ENCODE results near the gene SMTN.

Gene SMTN

DNA sequence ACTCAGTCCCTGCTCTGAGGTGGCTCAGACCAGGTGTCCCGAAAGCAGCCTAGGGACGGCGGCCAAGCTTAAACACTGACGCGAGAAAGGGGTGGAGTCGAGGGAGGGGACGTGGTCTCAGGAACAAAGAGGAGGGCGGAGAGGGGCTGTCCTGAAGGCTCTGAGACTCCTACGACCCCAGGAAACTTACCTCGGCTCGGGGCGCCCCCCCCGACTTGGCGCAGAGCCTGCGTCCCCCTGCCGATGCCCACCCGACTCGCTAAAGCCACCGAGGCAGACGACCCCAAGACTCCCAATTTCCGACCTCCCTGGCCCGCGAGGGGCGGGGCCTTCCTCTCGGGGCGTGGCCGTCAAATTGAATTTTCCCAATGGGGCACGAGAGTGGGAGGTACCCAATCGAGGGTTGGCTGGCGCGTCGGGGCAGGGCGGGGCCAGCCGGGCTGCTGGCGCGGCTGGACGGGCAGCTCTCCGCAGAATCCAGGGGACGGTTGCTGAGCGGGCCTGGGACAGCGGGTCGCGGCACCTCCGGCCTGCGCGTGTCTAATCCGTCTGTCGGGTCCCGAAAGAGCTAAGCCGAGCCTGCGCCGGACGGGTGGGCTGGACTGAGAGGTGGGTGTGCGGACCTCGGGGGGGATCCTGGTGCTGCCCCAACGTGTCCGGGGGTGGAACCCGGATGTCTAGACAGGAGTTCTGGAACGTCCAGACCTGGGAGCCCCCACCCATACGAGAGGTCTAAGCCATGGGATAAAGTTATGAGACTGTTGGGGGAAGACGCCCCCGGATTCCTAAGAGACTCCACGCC lies at the start of gene SMTN:
Gene SMTN, plus strand, starts transcription at position 471 of the 802 bp plus-strand sequence. CDS start 1,941 bp downstream, outside the sequence.
- Histone ChIP-seq H3K27ac (ENCODE audit: low read length) (no peak within 1 kb of the TSS), H3K36me3 (ENCODE audit: control insufficient read depth, insufficient read depth, low read length) (no peaks in the 10 kb centered on the region), H3K4me3 (ENCODE audit: low read length) (peak within 1 kb of the TSS; percentile 52; the same call in 1 of the 2 replicates), H3K9me3 (ENCODE audit: control insufficient read depth, insufficient read depth, low read length) (no peaks in the 10 kb centered on the region), H3K4me1 (ENCODE audit: control insufficient read depth, insufficient read depth, low read length) (peaks cover 9% of the 10 kb centered on the region), H3K27me3 (ENCODE audit: control insufficient read depth, insufficient read depth, low read length) (no peaks in the 10 kb centered on the region)
- DNase-seq (ENCODE audit: low read depth, low spot score): peak; percentile 81
- WGBS (ENCODE audit: insufficient coverage, insufficient read length): no CpG with 5 or more reads among the region's 63 CpGs

DNA sequence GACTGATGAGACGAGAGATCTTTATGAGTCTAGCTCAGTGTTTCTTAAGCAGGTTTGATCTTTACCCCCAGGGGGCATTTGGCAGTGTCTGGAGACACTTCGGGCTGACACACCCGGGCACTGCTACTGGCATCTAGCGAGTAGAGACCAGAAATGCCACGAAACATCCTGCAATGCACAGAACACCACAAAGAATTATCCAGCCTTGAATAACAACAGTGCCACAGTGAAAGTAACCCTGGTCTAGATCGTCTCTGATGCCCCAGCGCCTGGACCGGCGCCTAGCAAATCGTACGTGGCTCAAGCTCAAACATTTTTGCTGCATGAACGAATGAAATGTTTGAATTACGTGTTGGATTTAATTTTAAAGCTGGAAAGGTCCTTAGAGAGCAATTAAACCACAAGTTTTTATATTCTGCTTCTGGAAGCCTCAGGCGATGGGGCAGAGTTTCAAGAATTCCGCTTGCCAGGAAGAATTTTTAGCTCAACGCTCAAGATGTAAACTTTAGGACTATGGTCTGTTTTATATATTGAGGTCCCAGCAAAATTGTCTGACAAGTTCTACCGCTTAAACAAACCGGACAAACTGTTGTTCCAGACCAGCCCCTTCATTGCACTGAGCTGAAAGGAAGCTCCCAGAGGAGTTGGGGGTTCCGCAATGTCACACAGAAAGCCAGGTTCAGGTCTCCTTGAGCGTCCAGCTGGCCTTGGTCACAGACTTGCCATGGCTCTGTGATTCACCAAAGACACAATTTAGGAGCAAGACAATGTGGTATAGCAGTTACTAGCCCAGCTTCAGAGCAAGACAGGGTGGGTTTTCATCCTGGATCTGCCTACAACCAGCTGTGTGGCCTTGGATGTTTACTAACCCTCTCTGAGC lies 44.2 kb upstream of the SMTN start:
- H3K27ac ChIP-seq (ENCODE audit: low read length): no peak overlapping the region
- DNase-seq (ENCODE audit: low read depth, low spot score): no peak
- H3K4me3 ChIP-seq (ENCODE audit: low read length): no peak overlapping the region
- WGBS (ENCODE audit: insufficient coverage, insufficient read length): no CpG with 5 or more reads among the region's 20 CpGs
- H3K27me3 ChIP-seq (ENCODE audit: control insufficient read depth, insufficient read depth, low read length): no peaks in the 10 kb centered on the region
- no peaks in the 10 kb centered on the region for H3K9me3 ChIP-seq (ENCODE audit: control insufficient read depth, insufficient read depth, low read length)
- no peaks in the 10 kb centered on the region for H3K36me3 ChIP-seq (ENCODE audit: control insufficient read depth, insufficient read depth, low read length)
- H3K4me1 ChIP-seq (ENCODE audit: control insufficient read depth, insufficient read depth, low read length): no peaks in the 10 kb centered on the region

DNA sequence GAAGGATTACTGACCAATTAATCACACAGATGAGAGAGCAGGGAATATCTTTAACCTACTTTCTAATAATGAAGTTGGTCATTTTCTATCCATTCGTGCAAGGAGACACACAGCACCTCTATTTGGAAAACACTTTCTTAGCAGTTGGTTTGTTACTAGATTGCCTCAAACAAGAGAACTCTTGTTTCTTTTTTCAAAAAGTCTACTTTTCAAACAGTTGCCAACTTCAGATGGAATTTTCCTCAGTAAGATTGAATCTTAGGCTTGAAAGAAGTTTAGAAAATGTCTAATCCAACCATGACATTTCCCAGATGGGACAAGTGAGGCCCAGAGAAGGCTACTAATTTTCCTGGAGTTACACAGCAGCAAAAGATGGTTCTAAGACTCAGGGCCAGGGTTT lies 42.4 kb upstream of the SMTN start:
- H3K9me3 ChIP-seq (ENCODE audit: control insufficient read depth, insufficient read depth, low read length): no peaks in the 10 kb centered on the region
- WGBS (ENCODE audit: insufficient coverage, insufficient read length): no CpG with 5 or more reads among the region's 1 CpG
- no peaks in the 10 kb centered on the region for H3K36me3 ChIP-seq (ENCODE audit: control insufficient read depth, insufficient read depth, low read length)
- no peak overlapping the region for H3K27ac ChIP-seq (ENCODE audit: low read length)
- no peaks in the 10 kb centered on the region for H3K4me1 ChIP-seq (ENCODE audit: control insufficient read depth, insufficient read depth, low read length)
- DNase-seq (ENCODE audit: low read depth, low spot score): no peak
- no peak overlapping the region for H3K4me3 ChIP-seq (ENCODE audit: low read length)
- H3K27me3 ChIP-seq (ENCODE audit: control insufficient read depth, insufficient read depth, low read length): no peaks in the 10 kb centered on the region

DNA sequence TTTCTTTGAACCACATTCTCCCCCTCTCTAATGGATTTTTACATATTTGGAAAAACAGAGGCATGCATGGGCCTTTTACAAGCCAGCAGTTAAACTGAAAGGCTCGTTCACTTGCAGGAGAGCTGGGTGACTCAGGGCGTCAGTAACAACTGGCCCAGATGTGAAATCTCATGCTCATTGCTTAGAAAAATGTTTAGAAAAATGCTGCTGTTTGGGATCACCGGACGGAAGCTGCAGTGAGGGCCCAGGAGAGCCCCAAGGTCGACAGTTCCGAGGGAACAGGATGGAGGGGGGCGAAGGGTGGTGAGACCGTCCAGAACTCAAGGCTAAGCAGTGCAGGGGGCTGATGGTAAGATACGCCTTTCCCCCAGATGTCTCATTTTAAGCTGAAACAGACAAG lies 41.7 kb upstream of the SMTN start:
- Histone ChIP-seq H3K4me1 (ENCODE audit: control insufficient read depth, insufficient read depth, low read length) (no peaks in the 10 kb centered on the region), H3K36me3 (ENCODE audit: control insufficient read depth, insufficient read depth, low read length) (no peaks in the 10 kb centered on the region), H3K27me3 (ENCODE audit: control insufficient read depth, insufficient read depth, low read length) (no peaks in the 10 kb centered on the region), H3K9me3 (ENCODE audit: control insufficient read depth, insufficient read depth, low read length) (no peaks in the 10 kb centered on the region), H3K4me3 (ENCODE audit: low read length) (no peak overlapping the region), H3K27ac (ENCODE audit: low read length) (no peak overlapping the region)
- no peak for DNase-seq (ENCODE audit: low read depth, low spot score)
- no CpG with 5 or more reads among the region's 9 CpGs for WGBS (ENCODE audit: insufficient coverage, insufficient read length)

DNA sequence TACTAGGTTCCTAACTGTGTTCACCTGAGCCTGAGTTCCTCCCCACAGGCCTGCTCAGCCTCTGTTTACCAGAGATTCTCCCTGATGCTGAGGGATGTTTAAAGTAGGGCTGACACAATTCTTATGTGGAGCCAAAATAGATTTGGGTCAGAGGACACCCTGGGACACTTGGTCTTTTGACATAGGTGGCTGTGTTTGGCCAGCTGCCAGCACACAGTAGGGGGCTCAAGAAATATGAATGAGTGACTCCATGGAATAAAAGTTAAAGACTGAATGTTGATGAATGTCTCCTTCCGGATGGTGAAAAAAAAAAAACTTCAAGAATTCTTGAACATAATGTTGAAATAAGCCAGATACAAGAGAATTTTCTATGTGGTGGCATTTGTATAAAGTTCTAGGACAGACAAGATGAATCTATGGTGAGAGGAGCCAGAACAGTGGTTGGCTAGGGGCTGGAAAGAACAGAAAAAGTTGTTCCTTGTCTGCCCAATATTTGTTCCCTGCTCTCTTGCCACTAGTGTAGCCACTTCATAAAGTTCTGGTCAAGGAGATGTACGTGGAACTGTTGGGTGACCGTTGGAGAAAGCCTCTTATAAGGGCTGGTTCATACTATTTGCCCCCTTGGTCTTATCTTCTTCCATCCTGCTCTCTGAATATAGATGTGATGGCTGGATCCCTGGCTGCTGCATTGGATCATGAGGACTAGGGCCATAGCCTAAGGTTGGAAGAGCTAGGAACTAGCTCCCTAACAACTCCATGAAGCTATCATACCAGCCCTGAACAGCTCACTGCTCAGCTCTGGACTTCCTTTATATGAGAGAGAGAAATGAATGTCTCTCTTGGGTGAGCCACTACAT lies 40.3 kb upstream of the SMTN start:
- no peaks in the 10 kb centered on the region for H3K4me1 ChIP-seq (ENCODE audit: control insufficient read depth, insufficient read depth, low read length)
- no peak overlapping the region for H3K4me3 ChIP-seq (ENCODE audit: low read length)
- H3K27me3 ChIP-seq (ENCODE audit: control insufficient read depth, insufficient read depth, low read length): no peaks in the 10 kb centered on the region
- H3K36me3 ChIP-seq (ENCODE audit: control insufficient read depth, insufficient read depth, low read length): no peaks in the 10 kb centered on the region
- no peak overlapping the region for H3K27ac ChIP-seq (ENCODE audit: low read length)
- DNase-seq (ENCODE audit: low read depth, low spot score): no peak
- no CpG with 5 or more reads among the region's 3 CpGs for WGBS (ENCODE audit: insufficient coverage, insufficient read length)
- no peaks in the 10 kb centered on the region for H3K9me3 ChIP-seq (ENCODE audit: control insufficient read depth, insufficient read depth, low read length)

DNA sequence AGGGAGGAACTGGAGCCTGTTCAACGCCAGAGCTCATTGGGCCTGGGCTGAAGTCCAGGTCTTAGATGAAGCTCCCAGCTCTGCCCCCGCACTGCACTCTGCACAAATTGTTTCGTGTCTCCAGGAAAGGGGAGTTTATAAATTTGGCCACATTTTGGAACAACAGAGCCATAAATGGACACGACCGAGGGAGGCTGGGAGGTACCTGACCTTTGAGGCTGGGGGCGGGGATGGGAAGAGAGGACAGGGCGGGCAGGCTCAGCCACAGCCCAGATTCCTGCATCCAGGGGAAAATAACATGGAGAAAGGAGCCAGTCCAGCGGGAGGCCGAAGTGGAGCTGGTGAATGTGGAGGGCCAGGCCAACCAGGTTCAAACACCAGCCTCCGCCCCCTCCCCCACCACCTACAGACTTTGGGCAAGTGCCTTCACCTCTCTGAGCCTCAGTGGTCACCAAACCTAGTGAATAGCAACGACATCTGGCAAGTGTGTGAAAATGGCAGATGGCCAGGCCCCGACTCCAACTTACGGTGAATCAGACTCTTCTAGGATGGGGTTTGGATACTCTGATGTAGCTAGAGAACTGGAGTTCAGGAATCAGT lies 36.8 kb upstream of the SMTN start:
- no peaks in the 10 kb centered on the region for H3K27me3 ChIP-seq (ENCODE audit: control insufficient read depth, insufficient read depth, low read length)
- no peak overlapping the region for H3K4me3 ChIP-seq (ENCODE audit: low read length)
- H3K9me3 ChIP-seq (ENCODE audit: control insufficient read depth, insufficient read depth, low read length): no peaks in the 10 kb centered on the region
- DNase-seq (ENCODE audit: low read depth, low spot score): no peak
- H3K27ac ChIP-seq (ENCODE audit: low read length): no peak overlapping the region
- WGBS (ENCODE audit: insufficient coverage, insufficient read length): no CpG with 5 or more reads among the region's 13 CpGs
- 0 out of 2 replicates have a peak, but pooled peaks cover 3% of the 10 kb centered on the region for H3K4me1 ChIP-seq (ENCODE audit: control insufficient read depth, insufficient read depth, low read length)
- H3K36me3 ChIP-seq (ENCODE audit: control insufficient read depth, insufficient read depth, low read length): no peaks in the 10 kb centered on the region

DNA sequence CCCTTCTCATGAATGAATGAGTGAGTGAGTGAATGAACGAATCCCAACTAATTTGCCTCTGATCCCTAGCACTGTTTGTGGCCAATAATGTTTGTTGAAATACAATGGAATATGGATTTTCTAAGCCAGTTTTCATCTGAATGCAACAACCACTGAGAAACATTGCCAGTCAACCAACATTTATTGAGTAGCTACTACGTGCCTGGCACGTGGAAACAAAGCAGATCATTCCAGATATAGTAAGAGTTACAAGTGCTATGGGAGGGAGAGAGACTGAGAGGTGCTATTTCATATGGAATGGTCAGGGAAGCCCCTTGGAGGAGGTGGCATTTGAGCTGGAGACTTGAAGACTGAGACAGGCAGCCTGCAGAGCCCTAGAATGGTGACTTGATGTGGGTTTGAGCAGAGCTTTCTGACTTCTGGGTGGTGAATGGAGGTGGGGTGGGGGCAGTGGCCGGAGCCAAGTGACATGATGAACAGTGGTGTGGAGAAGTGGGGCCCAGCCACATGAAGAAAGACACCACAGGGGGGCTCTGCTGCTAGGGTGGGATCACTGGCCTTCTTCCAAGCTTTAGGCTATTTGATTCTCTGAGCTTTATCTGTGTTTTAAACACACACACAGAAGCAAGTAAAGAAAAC lies 35.1 kb upstream of the SMTN start:
- no peaks in the 10 kb centered on the region for H3K36me3 ChIP-seq (ENCODE audit: control insufficient read depth, insufficient read depth, low read length)
- no peak for DNase-seq (ENCODE audit: low read depth, low spot score)
- H3K4me1 ChIP-seq (ENCODE audit: control insufficient read depth, insufficient read depth, low read length): 0 out of 2 replicates have a peak, but pooled peaks cover 3% of the 10 kb centered on the region
- H3K27me3 ChIP-seq (ENCODE audit: control insufficient read depth, insufficient read depth, low read length): no peaks in the 10 kb centered on the region
- no CpG with 5 or more reads among the region's 4 CpGs for WGBS (ENCODE audit: insufficient coverage, insufficient read length)
- no peaks in the 10 kb centered on the region for H3K9me3 ChIP-seq (ENCODE audit: control insufficient read depth, insufficient read depth, low read length)
- H3K4me3 ChIP-seq (ENCODE audit: low read length): no peak overlapping the region
- H3K27ac ChIP-seq (ENCODE audit: low read length): no peak overlapping the region

DNA sequence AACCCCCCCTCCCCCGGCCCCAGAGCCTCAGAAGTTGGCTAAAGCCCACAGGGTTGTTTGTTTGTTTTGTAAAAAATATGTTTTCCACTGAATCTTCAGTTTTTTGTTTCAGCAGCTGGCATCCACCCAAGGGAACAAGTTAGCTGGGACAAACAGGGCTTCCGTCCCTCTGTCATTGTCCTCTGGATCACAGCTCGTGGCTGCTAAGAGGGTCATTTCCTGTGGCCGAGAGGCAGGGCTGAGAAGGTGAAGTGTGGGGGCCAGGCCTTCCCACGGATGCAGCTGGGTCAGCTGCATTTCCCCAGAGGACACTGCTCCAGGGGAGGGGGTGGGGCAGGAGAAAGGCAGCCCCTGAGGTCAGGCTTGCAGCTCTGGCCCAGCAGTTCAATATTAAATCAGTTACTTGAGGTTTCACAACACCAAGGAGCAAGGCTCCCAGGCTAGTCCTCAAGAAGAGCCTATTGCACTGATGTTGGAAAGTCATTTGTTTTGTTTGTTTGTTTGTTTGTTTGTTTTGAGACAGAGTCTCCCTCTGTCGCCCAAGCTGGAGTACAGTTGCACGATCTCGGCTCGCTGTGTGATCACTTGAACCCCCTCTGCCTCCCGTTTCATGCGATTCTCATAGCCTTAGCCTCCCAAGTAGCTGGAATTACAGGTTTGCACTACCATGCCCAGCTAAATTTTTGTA lies 34.4 kb upstream of the SMTN start:
- H3K4me3 ChIP-seq (ENCODE audit: low read length): no peak overlapping the region; the same call in 1 of the 2 replicates
- H3K9me3 ChIP-seq (ENCODE audit: control insufficient read depth, insufficient read depth, low read length): no peaks in the 10 kb centered on the region
- no peaks in the 10 kb centered on the region for H3K27me3 ChIP-seq (ENCODE audit: control insufficient read depth, insufficient read depth, low read length)
- no peak for DNase-seq (ENCODE audit: low read depth, low spot score)
- no CpG with 5 or more reads among the region's 11 CpGs for WGBS (ENCODE audit: insufficient coverage, insufficient read length)
- H3K4me1 ChIP-seq (ENCODE audit: control insufficient read depth, insufficient read depth, low read length): 0 out of 2 replicates have a peak, but pooled peaks cover 3% of the 10 kb centered on the region
- no peaks in the 10 kb centered on the region for H3K36me3 ChIP-seq (ENCODE audit: control insufficient read depth, insufficient read depth, low read length)
- H3K27ac ChIP-seq (ENCODE audit: low read length): no peak overlapping the region

DNA sequence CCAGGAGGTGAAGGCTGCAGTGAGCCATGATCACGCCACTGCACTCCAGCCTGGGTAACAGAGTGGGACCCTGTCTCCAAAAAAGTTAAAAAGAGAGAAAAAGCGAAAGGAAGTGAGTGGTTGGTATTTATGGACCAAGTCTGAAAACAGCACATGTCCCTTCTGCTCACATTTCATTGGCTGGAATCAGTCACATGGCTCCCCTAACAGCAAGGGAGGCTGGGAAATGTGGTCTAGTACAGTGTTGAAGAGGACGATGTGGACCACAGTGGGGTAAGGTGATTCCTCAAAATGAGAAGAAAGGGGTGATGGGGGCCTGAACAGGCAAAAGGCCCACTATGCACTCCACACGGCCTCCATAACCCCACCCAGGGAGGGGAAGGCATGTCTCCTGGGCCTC lies 32.5 kb upstream of the SMTN start:
- WGBS (ENCODE audit: insufficient coverage, insufficient read length): no CpG with 5 or more reads among the region's 4 CpGs
- H3K4me3 ChIP-seq (ENCODE audit: low read length): no peak overlapping the region
- DNase-seq (ENCODE audit: low read depth, low spot score): no peak
- H3K9me3 ChIP-seq (ENCODE audit: control insufficient read depth, insufficient read depth, low read length): no peaks in the 10 kb centered on the region
- H3K4me1 ChIP-seq (ENCODE audit: control insufficient read depth, insufficient read depth, low read length): 0 out of 2 replicates have a peak, but pooled peaks cover 3% of the 10 kb centered on the region
- no peak overlapping the region for H3K27ac ChIP-seq (ENCODE audit: low read length)
- no peaks in the 10 kb centered on the region for H3K27me3 ChIP-seq (ENCODE audit: control insufficient read depth, insufficient read depth, low read length)
- H3K36me3 ChIP-seq (ENCODE audit: control insufficient read depth, insufficient read depth, low read length): no peaks in the 10 kb centered on the region
